WERI-Rb-1 (cell line): ENCODE results near the gene MID1IP1.

Experiments
- DNase-seq: peaks from one replicate; pipeline ENCODE4 v3.0.0-alpha.2; 2020
- H3K27ac ChIP-seq: fragments of 250-450 bp; sonication (Bioruptor Pico); 2 replicates; pipeline ENCODE4 v1.5.1; 2020; ENCODE audit warnings: mild to moderate bottlenecking, moderate library complexity
- H3K27me3 ChIP-seq: fragments of 250-450 bp; sonication (Bioruptor Pico); 2 replicates; pipeline ENCODE4 v1.5.1; 2021; ENCODE audit warnings: mild to moderate bottlenecking, low read depth, moderate library complexity; ENCODE audit not compliant: insufficient read depth, severe bottlenecking
- H3K36me3 ChIP-seq: fragments of 250-450 bp; sonication (Bioruptor Pico); 2 replicates; pipeline ENCODE4 v1.5.1; 2020; ENCODE audit warnings: mild to moderate bottlenecking, moderate library complexity
- H3K4me3 ChIP-seq: 2 replicates; pipeline ENCODE4 v1.5.1; 2011; ENCODE audit warnings: low read depth, mild to moderate bottlenecking, control low read depth, low read length
- H3K9me3 ChIP-seq: fragments of 250-450 bp; sonication (Bioruptor Pico); 2 replicates; pipeline ENCODE4 v1.5.1; 2021; ENCODE audit warnings: mild to moderate bottlenecking, moderate library complexity; ENCODE audit not compliant: severe bottlenecking
- CTCF ChIP-seq: IDR thresholded peaks from 2 replicates; pipeline ENCODE4 v1.5.1; 2011; ENCODE audit warnings: low read depth, mild to moderate bottlenecking, control low read depth, inconsistent platforms, low read length

The MID1IP1 gene

GRCh38 chrX:38819709-38820108 lies 18.4 kb downstream of the MID1IP1 start:
- no peak for DNase-seq
- no peaks in the 10 kb centered on the region for H3K9me3 ChIP-seq
- H3K27me3 ChIP-seq: no peaks in the 10 kb centered on the region
- no peak overlapping the region for H3K4me3 ChIP-seq
- no peak for TF ChIP-seq CTCF
- H3K27ac ChIP-seq: no peak overlapping the region
- no peaks in the 10 kb centered on the region for H3K36me3 ChIP-seq

GRCh38 chrX:38820751-38821150 lies 19.5 kb downstream of the MID1IP1 start:
- Histone ChIP-seq H3K4me3 (no peak overlapping the region), H3K27me3 (no peaks in the 10 kb centered on the region), H3K9me3 (no peaks in the 10 kb centered on the region), H3K27ac (no peak overlapping the region), H3K36me3 (no peaks in the 10 kb centered on the region)
- no peak for DNase-seq
- no peak for TF ChIP-seq CTCF

DNA sequence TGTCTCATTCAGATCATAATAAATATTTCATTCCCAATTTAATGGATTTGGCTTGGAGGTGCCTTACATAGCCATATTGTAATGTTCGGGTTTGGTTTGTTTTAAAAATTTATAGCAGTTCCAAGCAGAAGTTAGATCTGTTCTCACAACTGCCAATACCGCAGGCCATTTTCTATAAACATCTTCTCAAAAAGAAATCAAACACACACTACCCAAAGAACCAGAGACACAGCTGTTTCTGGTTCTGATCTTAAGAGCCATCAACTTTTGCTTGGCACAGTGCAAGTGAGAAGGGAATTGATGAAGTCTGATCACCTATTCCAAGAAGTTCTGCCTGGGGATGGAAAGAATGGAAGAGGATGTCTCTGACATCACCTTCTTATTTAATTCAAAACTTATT lies 22.9 kb downstream of the MID1IP1 start:
- DNase-seq: no peak
- Histone ChIP-seq H3K27me3 (no peaks in the 10 kb centered on the region), H3K27ac (no peak overlapping the region), H3K36me3 (no peaks in the 10 kb centered on the region), H3K9me3 (no peaks in the 10 kb centered on the region), H3K4me3 (no peak overlapping the region)
- TF ChIP-seq CTCF: no peak

- H3K4me3 ChIP-seq: no peak overlapping the region
- no peaks in the 10 kb centered on the region for H3K27me3 ChIP-seq
- H3K27ac ChIP-seq: no peak overlapping the region
- H3K36me3 ChIP-seq: no peaks in the 10 kb centered on the region
- no peak for TF ChIP-seq CTCF
- no peaks in the 10 kb centered on the region for H3K9me3 ChIP-seq
- DNase-seq: no peak
Observed at GRCh38 chrX:38831949-38832348, 30.7 kb downstream of the MID1IP1 start.

DNA sequence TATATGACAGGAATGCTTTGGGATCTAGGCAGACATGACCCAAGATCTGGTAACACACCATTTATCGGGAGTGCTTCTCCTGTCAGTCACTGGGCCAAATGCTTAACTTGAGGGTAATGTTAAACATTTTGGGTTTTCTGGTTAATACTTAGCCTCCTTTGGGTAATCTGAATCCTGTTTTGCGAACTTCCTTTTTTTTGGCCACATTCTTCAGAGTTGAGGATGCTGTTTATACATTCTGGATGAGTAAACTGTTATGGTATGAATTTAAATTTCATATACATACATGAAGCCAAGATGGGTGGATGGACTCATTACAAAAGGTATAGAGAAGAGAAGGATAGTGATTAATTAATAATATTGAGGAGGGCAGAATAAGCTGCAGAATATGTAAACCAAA lies 36.1 kb downstream of the MID1IP1 start:
- Histone ChIP-seq H3K4me3 (no peak overlapping the region), H3K36me3 (no peaks in the 10 kb centered on the region), H3K27ac (no peak overlapping the region), H3K27me3 (no peaks in the 10 kb centered on the region), H3K9me3 (no peaks in the 10 kb centered on the region)
- DNase-seq: no peak
- no peak for TF ChIP-seq CTCF

DNA sequence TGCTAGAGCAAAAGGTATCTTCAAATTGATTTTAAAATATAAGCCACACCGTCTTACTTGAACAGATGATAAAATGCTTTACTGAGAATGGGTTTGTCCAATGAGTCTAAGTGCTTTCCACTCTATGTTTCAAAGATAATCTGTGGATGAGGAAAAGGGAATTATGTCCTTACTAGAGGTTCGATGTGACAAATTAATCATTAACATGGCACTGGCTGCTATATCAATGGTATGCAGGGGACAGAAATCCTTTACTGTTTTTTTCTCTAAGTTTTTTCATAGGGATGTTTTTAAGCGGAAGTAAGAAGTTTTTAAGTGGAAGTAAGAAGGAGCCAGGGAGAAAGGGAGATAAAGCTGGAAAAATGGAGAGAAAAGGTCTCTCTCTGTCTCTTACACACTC lies 38.0 kb downstream of the MID1IP1 start:
- no peak for TF ChIP-seq CTCF
- H3K4me3 ChIP-seq: no peak overlapping the region
- no peak overlapping the region for H3K27ac ChIP-seq
- H3K9me3 ChIP-seq: no peaks in the 10 kb centered on the region
- no peaks in the 10 kb centered on the region for H3K36me3 ChIP-seq
- no peak for DNase-seq
- no peaks in the 10 kb centered on the region for H3K27me3 ChIP-seq
